Activated gamma-delta T cell treated with Interleukin-2 at 50 U/mL for 16 hours (primary cell): ENCODE measurements around the gene AP1AR.

ENCODE experiments used
- DNase-seq: peaks from one replicate; pipeline ENCODE4 v3.0.0-alpha.2; 2020

Gene AP1AR

DNA sequence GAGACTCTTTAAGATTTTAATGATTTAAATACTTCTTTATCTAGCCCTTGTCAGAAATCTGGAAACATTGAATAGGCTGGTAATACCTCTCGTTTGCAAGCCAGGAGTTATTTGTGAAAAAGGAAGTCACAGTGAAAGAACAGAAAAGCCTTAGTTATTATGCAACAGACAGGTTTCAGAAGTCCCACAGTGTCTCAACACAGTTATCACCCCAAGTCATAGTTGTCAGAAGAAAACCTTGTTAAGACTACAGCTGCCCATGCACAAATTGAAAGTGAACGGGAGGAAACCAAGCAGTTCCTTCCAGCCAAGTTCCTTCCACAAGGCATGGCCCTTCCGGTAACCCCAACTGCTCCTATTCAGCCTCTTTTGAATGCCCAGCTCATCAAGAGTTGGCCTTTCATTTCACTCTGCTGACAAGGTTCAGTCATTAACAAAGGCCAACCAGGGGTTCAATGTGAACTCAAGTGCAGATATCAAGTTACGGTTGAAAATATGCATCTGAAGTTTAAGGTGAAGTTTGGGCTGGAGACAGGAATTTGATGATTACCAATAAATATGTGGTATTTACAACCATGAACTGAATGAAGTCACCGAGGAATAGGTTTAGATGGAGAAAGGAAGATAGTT lies 81.1 kb downstream of the AP1AR start:
- DNase-seq, result no peak

DNA sequence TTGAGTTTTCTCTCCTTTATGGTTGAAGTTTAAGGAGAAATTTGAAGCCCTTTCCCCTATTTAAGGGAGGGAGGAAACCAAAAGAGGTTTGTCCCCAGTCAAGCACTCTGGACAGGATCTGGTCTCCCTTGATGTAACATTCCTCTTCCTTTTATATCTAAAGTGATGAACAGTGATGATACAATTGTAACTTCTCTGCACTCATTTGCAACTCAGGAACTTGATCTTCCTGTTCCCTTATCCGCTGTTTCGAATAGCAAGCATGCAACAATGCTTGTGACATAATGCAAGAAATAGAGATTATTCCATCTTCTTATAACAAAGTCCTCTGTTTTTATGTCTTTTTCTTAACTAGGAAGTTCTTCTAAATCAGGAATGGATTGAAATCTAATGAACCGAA lies 83.9 kb downstream of the AP1AR start:
- DNase-seq, result no peak

DNA sequence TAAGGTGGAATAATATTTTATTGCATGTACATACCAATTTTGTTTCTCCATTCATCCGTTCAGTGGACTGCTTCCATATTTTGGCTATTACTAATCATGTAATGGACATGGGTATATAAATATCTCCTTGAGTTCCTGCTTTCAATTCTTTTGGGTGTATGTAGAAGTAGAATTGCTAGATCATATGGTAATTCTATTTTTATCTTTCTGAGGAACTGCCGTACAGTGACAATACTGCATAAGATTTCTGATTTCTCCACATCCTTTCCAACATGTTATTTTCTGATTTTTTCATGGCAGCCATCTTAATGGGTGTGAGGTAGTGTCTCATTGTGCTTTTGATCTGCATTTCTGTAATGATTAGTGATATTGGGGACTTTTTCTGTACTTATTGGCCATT lies 84.8 kb downstream of the AP1AR start:
- DNase-seq, result no peak

DNA sequence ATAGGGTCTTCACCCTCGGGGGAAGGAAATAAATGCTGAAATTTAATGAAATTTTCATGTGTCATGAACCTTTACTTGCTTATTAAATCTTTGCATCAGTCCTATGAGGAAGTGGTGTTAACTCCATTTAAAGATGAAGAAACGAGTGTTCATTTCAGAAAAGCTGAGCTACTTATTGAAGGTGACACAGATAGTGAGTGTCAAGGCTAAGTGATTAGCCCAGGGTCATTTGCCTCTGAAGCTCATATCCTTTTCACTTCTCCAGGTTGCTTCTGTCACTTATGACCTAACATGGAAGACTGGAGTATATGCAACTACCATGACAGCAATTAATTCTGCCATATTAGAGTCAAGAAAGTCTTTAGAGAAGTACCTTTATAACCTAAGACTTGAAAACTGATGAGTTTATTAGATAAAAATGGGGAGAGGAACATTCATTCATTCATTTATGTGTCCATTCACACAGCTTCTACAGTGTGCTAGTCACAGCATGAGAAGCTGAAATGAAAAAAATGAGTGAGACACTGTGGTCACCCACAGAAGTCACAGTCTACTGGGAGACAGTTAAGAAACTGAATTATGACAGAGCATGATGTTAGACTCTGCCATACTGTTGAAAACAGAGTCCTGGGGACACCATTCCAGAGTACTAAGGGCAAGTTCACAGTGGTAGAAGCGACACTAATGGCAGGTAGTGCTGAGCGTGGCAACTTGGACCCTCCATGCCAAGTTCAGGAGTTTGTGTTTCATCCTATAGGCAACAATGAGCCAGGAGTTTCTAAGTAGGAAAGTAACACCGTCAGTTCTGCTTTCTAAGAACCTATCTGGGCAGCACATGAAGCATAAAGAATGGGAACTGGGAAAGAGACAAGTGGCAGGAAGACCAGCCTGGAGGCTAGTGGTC lies 86.9 kb downstream of the AP1AR start:
- no peak for DNase-seq
